ENCODE data around the gene CCDC198.

DNA sequence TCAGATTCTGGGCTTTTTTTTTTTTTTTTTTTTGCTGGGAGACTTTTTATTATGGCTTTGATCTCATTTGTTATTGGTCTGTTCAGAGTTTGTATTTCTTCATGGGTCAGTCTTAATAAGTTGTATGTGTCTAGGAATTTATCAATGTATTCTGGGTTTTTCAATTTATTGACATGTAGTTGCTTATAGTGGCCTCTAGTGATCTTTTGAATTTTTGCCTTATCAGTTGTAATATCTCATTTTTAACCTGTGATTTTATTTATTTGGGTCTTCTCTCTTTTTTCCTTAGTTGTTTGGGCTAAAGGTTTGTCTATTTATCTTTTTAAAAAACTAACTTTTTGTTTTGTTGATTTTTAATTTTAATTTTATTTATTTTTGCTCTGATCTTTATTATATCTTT, 57.7 kb downstream of the CCDC198 start:
- TF ChIP-seq, protein P1, sequence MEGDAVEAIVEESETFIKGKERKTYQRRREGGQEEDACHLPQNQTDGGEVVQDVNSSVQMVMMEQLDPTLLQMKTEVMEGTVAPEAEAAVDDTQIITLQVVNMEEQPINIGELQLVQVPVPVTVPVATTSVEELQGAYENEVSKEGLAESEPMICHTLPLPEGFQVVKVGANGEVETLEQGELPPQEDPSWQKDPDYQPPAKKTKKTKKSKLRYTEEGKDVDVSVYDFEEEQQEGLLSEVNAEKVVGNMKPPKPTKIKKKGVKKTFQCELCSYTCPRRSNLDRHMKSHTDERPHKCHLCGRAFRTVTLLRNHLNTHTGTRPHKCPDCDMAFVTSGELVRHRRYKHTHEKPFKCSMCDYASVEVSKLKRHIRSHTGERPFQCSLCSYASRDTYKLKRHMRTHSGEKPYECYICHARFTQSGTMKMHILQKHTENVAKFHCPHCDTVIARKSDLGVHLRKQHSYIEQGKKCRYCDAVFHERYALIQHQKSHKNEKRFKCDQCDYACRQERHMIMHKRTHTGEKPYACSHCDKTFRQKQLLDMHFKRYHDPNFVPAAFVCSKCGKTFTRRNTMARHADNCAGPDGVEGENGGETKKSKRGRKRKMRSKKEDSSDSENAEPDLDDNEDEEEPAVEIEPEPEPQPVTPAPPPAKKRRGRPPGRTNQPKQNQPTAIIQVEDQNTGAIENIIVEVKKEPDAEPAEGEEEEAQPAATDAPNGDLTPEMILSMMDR (conservative IDR thresholded peaks at IDR 0.05) = no peak
- TF ChIP-seq EZH2 (IDR thresholded peaks at IDR 0.05; ENCODE audit: low read depth) = no peak
